HG03097 (cell line): Measurements from ENCODE around the gene SMOC1.
"Not testable (repeated sequence)": the region's sequence is repeated elsewhere in the genome, so short reads cannot be mapped to it uniquely, and the experiment has no call there.

Source experiments
- ATAC-seq: cut with Tn5 transposase; IDR thresholded peaks from one replicate; pipeline ENCODE4 v1.9.1; 2021; ENCODE audit not compliant: unreplicated experiment, low FRiP score

Gene SMOC1

GRCh38 chr14:69896080-69896479 lies 16.9 kb downstream of the SMOC1 start:
- no peak for ATAC-seq

- no peak for ATAC-seq
Observed at GRCh38 chr14:69896972-69897371, 17.8 kb downstream of the SMOC1 start.

GRCh38 chr14:69900603-69901002 lies 21.4 kb downstream of the SMOC1 start:
- ATAC-seq, result no peak

- no peak for ATAC-seq
Observed at GRCh38 chr14:69901113-69901951, 22.1 kb downstream of the SMOC1 start.

- ATAC-seq, result not testable (repeated sequence)
Observed at GRCh38 chr14:69903046-69903445, 23.8 kb downstream of the SMOC1 start.

GRCh38 chr14:69904246-69904645 lies 25.0 kb downstream of the SMOC1 start:
- ATAC-seq, result no peak

GRCh38 chr14:69906201-69906600 lies 27.0 kb downstream of the SMOC1 start:
- ATAC-seq, result no peak

- ATAC-seq, result no peak
Observed at GRCh38 chr14:69909826-69910550, 30.8 kb downstream of the SMOC1 start.

- ATAC-seq, result no peak
Observed at GRCh38 chr14:69910871-69911270, 31.7 kb downstream of the SMOC1 start.

GRCh38 chr14:69913686-69914085 lies 34.5 kb downstream of the SMOC1 start:
- ATAC-seq, result no peak

GRCh38 chr14:69916396-69916795 lies 37.2 kb downstream of the SMOC1 start:
- no peak for ATAC-seq

- ATAC-seq, result no peak
Observed at GRCh38 chr14:69917287-69917686, 38.1 kb downstream of the SMOC1 start.

GRCh38 chr14:69919815-69920214 lies 40.6 kb downstream of the SMOC1 start:
- no peak for ATAC-seq

- no peak for ATAC-seq
Observed at GRCh38 chr14:69921052-69921451, 41.8 kb downstream of the SMOC1 start.

- no peak for ATAC-seq
Observed at GRCh38 chr14:69922198-69922597, 43.0 kb downstream of the SMOC1 start.

GRCh38 chr14:69924201-69924600 lies 45.0 kb downstream of the SMOC1 start:
- no peak for ATAC-seq

GRCh38 chr14:69928111-69928523 lies 48.9 kb downstream of the SMOC1 start:
- no peak for ATAC-seq

- ATAC-seq, result no peak
Observed at GRCh38 chr14:69930780-69931379, 51.7 kb downstream of the SMOC1 start.

GRCh38 chr14:69931960-69932359 lies 52.7 kb downstream of the SMOC1 start:
- ATAC-seq, result no peak

GRCh38 chr14:69932391-69932790 lies 53.2 kb downstream of the SMOC1 start:
- ATAC-seq, result no peak

- ATAC-seq, result no peak
Observed at GRCh38 chr14:69933623-69934275, 54.5 kb downstream of the SMOC1 start.
